ENCODE results near the gene ZNF679. TPM values are rescaled to one million over a fixed set of nuclear protein-coding genes. Genes with fewer than 3 reads are reported as not detected.
"Not testable (repeated sequence)": the region's sequence is repeated elsewhere in the genome, so short reads cannot be mapped to it uniquely, and the experiment has no call there.

The ZNF679 gene
- total RNA-seq: not detected in 2 replicates

DNA sequence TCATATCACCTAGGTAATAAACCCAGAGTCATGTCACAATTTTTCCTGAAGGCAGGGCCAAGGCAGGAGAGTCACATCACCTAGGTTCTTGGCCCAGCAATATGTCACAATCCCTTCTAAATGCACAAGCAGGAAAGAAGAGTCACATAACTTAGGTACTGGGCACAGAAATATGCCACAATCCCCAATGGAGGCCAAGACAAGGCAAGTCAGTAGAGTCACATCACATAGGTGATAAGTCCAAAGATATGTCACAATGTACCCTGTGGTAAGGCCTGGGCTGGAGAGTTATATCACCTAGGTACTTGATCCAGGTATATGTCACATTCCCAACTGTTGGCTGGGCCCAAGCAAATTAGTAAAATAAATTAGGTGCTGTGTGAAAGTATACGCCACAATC is at the start of gene ZNF679:
TSS of gene ZNF679 (plus strand) at position 301 of the 400 bp plus-strand sequence. CDS start 20,644 bp downstream, outside the sequence.
- DNase-seq: not testable (repeated sequence)

DNA sequence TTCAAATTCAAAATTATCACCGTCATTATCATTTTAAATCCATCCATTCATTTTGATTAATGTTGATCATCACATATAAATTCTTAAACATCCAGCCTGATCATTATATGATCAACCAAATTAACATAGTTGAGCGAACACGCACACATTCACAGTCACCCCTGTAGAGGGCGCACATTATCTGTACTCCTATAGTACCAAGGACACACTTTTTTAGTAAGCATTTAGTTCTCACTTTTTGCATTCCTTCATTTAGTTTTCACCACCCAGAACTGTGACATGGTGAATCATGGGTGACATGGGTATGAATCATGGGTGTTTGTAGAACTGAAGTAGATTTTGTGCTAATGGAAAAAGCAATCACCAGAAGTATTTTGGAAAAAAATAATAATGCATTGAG is 47.3 kb upstream of the ZNF679 start:
- DNase-seq: no peak

DNA sequence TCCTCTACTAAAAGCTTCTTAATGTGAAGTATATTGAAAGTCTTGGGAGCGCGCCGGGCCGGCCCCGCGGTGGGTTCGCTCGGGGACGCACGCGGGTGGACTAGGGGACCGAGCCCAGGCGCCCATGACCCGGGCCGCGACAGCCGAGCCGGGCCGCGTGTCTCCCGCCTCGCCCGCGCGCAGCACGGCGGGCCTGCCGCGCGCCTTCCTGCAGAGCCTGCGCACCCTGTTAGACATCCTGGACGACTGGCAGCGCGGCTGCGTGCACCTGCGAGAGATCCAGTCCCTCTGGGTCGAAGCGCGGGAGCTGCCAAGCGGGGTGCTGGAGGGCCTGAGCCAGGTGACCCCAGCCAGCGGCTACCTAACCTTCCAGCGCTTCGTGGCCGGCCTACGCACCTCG is 46.7 kb upstream of the ZNF679 start:
- DNase-seq: no peak

DNA sequence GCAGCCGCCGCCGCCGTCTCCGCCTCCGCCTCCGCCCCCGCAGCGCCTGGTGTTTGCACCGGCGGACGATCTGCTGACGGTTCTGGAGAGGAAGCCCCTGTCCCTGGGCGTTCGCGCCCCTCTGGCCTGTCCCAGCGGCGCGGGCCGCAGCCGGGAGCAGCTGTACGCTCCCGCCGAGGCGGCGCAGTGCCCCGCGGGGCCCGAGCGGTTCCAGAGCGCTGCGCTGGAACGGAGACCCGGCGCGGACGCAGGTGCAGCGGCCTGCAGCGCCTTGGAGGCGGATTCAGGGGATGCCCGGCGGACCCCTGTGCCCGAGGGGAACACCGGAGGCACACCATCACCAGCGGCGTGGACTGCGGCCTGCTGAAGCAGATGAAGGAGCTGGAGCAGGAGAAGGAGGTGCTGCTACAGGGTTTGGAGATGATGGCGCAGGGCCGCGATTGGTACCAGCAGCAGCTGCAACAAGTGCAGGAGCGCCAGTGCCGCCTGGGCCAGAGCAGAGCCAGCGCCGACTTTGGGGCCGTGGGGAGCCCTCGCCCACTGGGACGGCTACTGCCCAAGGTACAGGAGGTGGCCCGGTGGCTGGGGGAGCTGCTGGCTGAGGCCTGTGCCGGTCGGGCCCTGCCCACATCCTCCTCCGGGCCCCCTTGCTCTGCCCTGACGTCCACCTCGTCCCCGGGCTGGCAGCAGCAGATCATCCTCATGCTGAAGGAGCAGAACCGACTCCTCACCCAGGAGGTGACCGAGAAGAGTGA is 46.1 kb upstream of the ZNF679 start:
- DNase-seq: no peak

DNA sequence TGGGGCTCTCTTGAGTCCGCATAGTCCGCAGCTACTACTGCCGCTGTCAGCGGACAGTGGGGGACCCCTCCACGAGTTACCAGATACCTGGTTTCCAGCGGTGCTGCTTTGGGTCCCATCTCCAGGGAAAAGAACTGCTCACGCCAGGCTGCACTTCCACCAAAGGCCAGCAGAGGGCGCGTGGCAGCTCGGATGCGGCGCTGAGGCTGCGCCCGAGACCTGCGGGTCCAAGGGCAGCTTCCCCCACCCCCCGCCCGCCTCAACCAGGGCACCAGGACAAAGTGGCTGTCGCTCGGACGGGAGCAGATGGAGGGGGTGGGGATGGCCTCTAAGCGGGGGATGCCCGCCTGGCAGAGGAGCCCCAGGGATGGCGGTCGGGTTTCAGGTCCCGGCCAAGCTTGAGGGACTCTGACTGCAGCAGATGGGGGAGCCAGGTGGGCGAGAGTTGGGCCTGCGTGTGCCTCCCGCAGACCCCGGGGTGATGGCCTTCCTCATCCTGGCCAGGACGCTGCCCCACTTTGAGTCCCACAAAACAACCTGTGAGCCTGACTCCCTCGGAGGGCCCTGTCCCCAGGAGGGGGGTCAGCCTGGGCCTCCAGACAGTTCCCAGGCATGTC is 45.0 kb upstream of the ZNF679 start:
- DNase-seq: no peak

DNA sequence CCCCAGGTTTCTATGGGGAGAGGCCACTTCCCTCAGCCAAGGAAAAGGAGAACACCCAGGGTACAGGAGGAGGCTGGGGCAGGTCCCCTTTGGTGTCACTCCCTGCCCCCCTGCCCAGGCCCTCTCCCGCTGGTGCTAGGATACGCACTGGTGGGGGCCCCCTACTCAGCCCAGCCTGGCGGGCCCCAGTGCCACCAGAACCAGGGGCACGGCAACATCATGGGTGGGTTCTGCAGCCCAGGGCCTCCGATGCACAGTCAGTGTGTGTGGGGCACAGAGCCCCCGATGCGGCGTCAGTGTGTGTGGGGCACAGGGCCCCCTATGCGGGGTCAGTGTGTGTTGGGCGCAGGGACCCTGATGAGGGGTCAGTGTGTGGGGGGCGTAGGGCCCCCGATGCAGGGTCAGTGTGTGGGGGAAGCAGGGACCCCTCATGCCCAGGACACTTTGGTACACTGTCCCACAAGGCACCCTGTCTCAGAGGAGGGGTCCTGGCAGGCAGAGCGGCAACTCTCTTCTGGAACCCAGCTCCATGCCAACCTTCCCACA is 44.4 kb upstream of the ZNF679 start:
- no peak for DNase-seq

DNA sequence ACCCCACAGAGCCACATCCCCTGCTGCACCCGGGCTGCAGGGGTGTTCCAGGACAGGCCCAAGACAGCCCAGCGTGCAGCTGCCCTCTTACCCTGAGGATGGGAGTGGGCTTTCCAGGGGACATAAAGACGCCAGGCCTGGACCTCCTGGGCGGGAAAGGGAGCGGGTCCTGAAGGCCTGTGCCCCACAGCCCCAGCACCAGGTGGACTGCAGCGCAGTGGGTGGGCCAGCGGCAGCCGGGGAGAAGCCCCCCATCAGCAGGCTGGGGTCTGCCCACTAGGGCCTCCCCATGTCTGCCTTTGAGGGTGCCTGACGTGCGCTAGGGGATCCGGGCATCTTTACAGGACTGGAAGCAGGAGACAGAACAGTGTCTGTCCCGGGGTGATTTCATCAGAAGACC is 43.9 kb upstream of the ZNF679 start:
- DNase-seq: no peak

DNA sequence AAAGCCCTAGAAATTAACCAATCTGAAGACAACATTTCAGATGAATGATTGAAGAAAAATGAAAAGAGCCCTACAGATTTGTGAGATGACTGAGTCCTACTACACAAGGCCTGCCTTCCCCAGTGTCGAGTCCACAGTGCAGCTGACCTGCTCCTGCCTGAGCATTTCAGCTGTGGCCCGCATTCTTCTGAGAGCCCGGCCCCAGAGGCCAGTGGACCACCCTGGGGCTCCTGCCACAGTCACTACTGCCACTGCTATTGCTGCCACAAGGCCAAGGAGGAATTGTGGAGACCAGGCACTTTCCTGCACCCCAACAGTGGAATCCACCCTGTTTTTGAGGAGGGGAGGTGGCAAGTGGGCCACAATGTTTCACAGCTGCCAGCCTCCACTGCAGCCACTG is 40.9 kb upstream of the ZNF679 start:
- DNase-seq: no peak

DNA sequence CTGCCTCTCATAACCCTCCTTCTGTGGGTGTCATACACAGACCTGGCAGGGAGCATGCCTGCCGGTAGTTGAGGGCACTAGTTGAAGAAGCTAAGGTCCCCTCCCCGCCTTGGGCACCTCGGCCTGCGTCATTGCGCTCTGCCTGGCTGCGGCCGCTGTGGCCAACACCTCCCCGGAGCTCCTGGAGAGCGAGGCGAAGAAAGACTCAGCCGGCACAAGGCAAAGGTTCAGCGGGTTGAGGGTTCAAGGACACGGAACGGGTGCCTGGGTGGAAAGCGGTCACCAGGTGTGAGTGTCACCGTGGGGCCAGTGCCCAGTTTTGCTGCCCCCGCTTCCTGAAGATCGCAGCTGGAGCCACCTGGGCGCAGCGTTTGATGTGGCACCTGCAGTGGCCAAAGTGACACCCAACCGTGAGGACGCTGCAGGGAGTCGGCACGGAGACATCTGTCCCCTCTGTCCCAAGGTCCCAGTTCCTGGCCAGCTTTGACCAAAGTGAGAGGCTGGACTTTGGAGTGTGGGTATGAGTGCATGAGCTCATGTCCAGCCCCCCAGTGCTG is 36.0 kb upstream of the ZNF679 start:
- DNase-seq: no peak

DNA sequence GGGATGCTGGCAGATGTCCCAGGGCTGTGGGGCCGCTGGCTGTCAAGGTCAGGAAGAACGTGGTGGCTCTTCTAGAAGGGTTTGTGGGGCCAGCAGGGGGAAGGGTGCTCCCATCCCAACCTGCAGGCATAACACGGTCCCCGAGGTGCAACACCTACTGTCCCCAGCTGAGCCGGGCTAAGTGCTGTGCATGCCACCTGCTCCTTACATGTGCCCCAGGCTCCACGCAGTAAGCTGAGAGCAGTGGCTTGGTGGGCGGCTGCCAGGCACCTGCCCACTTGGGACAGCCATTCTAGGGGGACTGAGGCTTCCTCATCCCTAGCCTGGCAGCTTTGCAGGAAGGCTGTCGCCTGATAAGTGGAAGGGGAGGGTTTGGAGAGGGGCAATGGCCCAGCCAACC is 35.5 kb upstream of the ZNF679 start:
- DNase-seq: no peak

DNA sequence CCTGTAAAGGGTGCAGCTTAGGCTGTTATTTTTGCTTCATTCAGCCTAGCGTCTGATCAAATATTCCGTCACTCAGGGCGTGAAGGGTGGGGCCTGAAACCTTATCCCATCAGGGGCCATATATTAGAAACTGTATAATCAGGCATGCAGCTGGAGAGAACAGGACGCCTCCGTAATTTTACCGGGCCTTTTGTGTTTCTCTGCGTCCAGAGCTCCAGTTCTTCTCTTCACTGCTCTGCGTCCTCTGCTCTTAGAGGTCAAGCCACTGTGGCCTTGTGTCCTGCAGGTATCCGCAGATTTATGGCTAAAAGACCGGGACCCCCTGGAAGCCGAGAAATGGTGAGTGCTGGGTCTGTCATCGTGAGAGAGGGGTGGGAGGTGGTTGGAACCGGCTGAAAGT is 21.4 kb upstream of the ZNF679 start, which contains the start of gene ZNF735:
TSS of gene ZNF735 (plus strand) at position 301 of the 400 bp plus-strand sequence. CDS start at position 301, 0 bp downstream.
- DNase-seq: no peak

DNA sequence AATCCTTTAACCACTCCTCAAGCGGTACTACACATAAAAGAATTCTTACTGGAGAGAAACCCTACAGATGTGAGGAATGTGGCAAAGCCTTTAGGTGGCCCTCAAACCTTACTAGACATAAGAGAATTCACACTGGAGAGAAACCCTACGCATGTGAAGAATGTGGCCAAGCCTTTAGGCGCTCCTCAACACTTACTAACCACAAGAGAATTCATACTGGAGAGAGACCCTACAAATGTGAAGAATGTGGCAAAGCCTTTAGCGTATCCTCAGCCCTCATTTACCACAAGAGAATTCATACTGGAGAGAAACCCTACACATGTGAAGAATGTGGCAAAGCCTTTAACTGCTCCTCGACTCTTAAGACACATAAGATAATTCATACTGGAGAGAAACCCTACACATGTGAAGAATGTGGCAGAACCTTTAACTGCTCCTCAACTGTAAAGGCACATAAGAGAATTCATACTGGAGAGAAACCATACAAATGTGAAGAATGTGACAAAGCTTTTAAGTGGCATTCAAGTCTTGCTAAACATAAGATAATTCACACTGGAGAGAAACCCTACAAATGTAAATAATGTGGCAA is 8.5 kb upstream of the ZNF679 start:
- not testable (repeated sequence) for DNase-seq

DNA sequence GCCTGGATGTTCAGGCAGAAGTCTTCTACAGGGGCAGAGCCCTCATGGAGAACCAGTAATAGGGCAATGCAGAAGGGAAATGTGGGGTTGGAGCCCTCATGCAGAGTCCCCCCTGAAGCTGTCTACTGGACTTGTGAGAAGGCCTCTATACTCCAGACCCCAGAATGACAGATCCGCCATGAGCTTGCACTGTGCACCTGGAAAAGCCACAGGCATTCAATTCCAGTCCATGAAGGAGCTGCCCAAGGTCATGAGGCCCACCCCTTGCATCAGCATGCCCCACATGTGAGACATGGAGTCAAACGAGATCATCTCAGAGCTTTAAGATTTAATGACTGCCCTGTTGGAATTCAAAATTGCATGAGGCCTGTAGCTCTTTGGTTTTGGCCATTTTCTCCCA is 4.9 kb upstream of the ZNF679 start:
- no peak for DNase-seq

DNA sequence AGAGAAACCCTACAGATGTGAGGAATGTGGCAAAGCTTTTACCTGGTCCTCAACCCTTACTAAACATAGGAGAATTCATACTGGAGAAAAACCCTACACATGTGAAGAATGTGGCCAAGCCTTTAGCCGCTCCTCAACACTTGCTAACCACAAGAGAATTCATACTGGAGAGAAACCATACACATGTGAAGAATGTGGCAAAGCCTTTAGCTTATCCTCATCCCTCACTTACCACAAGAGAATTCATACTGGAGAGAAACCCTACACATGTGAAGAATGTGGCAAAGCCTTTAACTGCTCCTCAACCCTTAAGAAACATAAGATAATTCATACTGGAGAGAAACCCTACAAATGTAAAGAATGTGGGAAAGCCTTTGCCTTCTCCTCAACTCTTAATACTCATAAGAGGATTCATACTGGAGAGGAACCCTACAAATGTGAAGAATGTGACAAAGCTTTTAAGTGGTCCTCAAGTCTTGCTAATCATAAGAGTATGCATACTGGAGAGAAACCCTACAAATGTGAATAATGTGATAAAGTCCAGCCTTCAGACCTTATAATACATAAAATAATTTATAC is 38.2 kb downstream of the ZNF679 start:
- no peak for DNase-seq

DNA sequence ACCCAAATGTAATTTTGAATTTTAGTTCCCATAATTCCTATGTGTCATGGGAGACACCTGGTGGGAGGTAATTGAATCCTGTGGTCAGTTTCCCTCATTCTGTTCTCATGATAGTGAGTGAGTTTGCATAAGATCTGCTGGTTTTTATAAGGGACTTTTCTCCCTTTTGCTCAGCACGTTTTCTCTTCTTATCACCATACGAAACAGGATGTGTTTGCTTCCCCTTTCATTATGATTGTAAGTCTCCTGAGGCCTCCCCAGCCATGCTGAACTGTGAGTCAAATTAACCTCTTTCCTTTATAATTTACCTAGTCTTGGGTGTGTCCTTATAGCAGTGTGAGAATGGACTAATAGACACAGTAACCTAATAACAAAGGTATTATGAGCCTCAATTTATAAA is 49.4 kb downstream of the ZNF679 start:
- DNase-seq: no peak

DNA sequence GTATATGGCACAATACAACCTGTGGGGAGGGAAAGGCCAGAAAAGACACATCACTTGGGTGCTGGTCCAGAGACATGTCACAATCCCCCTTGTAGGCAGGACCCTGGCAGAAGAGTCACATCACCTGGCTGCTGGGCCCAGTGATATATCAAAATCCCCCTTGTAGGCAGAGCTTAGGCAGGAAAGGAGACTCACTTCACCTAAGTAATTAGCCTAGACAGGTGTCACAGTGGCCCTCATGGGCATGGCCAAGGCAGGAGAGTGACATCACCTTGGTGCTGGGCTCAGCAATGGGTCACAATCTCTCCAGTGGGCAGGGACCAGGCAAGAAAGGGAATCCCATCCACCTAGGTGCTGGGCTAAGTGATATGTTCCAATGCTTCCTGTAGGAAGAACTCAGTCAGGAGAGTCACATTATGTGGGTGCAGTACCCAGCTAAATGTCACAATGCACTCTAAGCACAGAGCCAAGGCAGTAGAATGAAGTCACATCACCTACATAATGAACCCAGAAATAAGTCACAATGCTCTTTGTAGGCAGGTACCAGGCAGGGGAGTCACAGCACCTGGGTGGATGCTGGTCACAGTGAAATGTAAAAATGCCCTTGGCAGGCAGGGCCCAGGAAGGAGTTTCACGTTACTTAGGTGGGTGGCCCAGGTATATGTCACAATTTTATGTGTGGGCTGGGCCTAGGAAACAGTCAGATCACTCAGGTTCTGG is 66.6 kb downstream of the ZNF679 start:
- no peak for DNase-seq

DNA sequence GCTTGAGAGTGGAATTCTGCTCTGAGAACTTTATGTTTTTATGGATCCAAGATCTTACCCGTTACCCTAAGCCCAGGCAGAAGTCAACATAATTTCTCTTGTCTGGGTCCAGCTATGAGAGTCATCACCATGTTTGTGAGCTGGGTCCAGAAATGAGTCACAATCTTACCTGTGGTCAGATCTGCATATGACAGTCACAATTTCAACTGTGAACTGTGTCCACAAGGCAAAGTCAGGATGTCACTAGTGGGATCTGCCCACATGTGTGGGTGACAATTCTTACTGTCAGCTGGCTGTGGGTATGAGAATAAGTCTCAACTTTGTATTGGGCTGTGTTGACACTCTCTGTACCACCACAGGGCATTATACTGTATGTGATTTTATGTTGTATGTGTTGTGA is 69.1 kb downstream of the ZNF679 start:
- not testable (repeated sequence) for DNase-seq

DNA sequence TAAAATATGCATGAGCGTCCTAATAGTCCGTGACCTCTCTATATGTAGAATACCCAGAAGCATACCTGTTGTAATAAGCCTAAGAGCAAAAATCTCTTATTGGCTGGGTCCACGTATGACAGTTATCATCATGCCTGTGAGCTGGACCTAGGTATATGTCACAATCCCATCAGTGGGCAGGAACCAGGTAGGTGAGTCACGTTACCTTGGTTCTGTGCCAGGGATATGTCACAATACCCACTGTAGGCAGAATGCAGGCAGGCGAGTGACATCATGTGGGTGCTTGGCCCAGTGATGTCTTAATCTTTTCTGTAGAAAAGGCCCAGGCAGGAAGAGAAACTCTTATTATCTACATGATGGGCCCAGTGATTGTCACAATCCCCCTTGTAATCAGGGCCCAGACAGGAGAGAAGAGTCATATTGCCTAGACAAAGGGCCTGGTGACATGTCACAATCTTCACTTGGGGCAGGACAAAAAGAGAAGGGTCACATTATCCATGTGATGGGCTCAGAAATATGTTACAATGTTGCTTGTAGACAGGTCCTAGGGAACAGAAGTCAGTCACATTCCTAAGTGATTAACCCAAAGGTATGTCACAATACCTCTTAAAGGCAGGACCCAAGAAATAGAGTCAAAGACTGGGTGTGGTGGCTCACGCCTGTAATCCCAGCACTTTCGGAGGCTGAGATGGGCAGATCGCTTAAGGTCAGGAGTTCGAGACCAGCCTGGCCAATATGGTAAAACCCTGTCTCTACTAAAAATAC is 72.5 kb downstream of the ZNF679 start:
- DNase-seq: no peak

DNA sequence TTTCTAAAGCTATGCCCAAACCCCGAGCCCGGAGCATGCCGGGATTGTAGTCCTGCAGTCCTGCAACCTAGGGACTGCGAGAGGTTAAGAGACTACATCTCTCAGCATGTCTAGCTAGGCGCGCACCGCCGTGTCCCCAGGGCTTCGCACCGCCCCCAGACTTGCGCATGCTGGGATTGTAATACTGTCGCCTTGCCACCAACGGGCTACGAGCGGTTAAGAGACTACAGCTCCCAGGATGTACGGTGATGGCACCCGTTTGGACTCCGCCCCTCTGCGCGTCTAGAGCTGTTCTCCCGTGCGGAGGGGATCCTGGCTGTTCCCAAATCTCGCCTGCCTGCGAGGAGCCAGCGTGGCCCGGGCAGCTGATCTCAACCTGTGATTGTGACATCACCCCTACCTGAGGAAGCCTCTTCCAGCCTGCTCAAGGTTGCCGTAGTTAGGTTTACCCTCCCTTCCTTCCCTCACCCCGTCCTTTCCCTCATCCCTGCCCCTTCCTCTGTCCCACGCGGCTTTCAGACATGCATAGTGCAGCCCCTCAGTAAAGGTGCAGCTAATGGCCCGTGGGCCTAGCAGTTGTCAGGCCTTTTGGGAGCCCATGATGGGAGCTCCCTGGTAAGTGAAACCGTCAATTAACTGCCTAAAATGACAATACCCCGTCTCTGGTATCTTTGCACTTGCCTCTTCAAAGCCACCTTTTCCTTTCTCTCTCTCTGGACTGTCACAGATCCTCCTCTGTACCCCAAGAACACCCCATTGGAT is 79.2 kb downstream of the ZNF679 start:
- peak; percentile 48 for DNase-seq

DNA sequence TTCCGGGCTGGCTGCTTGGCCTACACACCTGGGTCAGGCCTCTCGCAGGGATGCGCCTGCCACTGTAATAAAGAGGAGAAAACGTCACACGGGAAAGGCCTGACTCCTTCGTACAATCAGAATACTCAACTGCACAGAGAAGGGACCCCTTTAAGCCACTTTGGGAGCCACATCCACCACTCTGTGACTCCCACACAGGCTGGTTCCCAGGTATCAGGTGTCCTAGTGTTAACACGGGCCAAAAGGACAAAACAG is 79.7 kb downstream of the ZNF679 start:
- DNase-seq: no peak

DNA sequence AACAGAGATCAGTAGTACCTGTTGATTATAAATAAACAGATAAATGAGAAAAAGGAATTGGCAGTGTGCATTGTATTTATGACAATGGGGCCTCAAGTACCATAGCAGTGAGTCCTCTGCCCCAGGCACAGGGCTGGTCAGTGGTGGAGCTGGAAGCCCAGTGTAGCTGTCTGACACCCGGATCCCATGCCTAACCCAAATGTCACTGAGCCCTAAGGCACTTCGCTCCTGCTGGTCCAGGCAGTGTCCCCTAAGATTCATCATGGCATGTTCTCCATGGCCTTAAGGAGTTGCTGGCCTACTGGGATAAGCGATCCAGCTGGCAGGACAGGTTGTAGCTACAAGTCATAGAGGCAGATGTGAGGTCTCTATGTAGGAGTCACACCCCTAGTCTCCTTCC is 82.2 kb downstream of the ZNF679 start:
- no peak for DNase-seq

Measured in dermis blood vessel endothelial cell (primary cell).